Measurements from ENCODE around the gene LRRC56.

The LRRC56 gene

GRCh38 chr11:532527-532985 is 4.8 kb upstream of the LRRC56 start:
- peaks cover 0 to 29% (median 27%) of the 10 kb centered on the region in 4 experiments for H3K4me1 ChIP-seq (ENCODE audit: control extremely low read depth in 1 of 4, control insufficient read depth in 4 of 4, insufficient read depth in 4 of 4, low read length in 3 of 4)
- H3K27me3 ChIP-seq (replicated peaks in 2 of 5; ENCODE audit: control insufficient read depth in 4 of 5, insufficient read depth in 5 of 5, low read length in 4 of 5): no peaks in the 10 kb centered on the region
- peaks cover 2 to 43% (median 24%) of the 10 kb centered on the region in 4 experiments for H3K36me3 ChIP-seq (ENCODE audit: control insufficient read depth in 4 of 4, insufficient read depth in 4 of 4, low read length in 3 of 4)
- ChIA-PET CTCF (interaction anchor here (1.0 to 2.5 kb wide), 3 partner anchors 12 to 22 kb away, joined by 3 to 9 read pairs (median 3); no protein-coding TSS in a partner anchor), POLR2A (no interaction called here)
- H3K4me3 ChIP-seq (ENCODE audit: control insufficient read depth in 1 of 7, extremely low read depth in 1 of 7, insufficient read depth in 4 of 7, low read depth in 2 of 7, low read length in 6 of 7): no peak overlapping the region
- H3K27ac ChIP-seq (ENCODE audit: insufficient read depth in 1 of 2, low read depth in 1 of 2, low read length in 2 of 2, poor library complexity in 1 of 2, severe bottlenecking in 2 of 2): no peak overlapping the region
- DNase-seq: no peak
- WGBS (ENCODE audit: insufficient coverage): 98% methylated on average over 15 of the region's 23 CpGs
- no peaks in the 10 kb centered on the region for H3K9me3 ChIP-seq (ENCODE audit: control extremely low read depth in 1 of 5, control insufficient read depth in 4 of 5, insufficient read depth in 2 of 5, low read depth in 1 of 5, low read length in 4 of 5)

GRCh38 chr11:532986-533585 is 4.2 kb upstream of the LRRC56 start:
- ChIA-PET POLR2A (no interaction called here), CTCF (interaction anchor here (1.0 to 2.5 kb wide), 3 partner anchors 13 to 21 kb away, joined by 3 to 9 read pairs (median 3); no protein-coding TSS in a partner anchor)
- Histone ChIP-seq H3K36me3 (ENCODE audit: control insufficient read depth in 4 of 4, insufficient read depth in 4 of 4, low read length in 3 of 4) (peaks cover 2 to 43% (median 24%) of the 10 kb centered on the region in 4 experiments), H3K27me3 (replicated peaks in 2 of 5; ENCODE audit: control insufficient read depth in 4 of 5, insufficient read depth in 5 of 5, low read length in 4 of 5) (no peaks in the 10 kb centered on the region), H3K9me3 (ENCODE audit: control extremely low read depth in 1 of 5, control insufficient read depth in 4 of 5, insufficient read depth in 2 of 5, low read depth in 1 of 5, low read length in 4 of 5) (no peaks in the 10 kb centered on the region), H3K4me1 (ENCODE audit: control extremely low read depth in 1 of 4, control insufficient read depth in 4 of 4, insufficient read depth in 4 of 4, low read length in 3 of 4) (peaks cover 0 to 35% (median 32%) of the 10 kb centered on the region in 4 experiments), H3K4me3 (ENCODE audit: control insufficient read depth in 1 of 7, extremely low read depth in 1 of 7, insufficient read depth in 4 of 7, low read depth in 2 of 7, low read length in 6 of 7) (no peak overlapping the region), H3K27ac (ENCODE audit: insufficient read depth in 1 of 2, low read depth in 1 of 2, low read length in 2 of 2, poor library complexity in 1 of 2, severe bottlenecking in 2 of 2) (no peak overlapping the region)
- DNase-seq: no peak
- 97% methylated on average over 25 of the region's 33 CpGs for WGBS (ENCODE audit: insufficient coverage)

GRCh38 chr11:533586-534395 is 3.5 kb upstream of the LRRC56 start:
- no peaks in the 10 kb centered on the region for H3K27me3 ChIP-seq (replicated peaks in 2 of 5; ENCODE audit: control insufficient read depth in 4 of 5, insufficient read depth in 5 of 5, low read length in 4 of 5)
- peaks cover 2 to 41% (median 24%) of the 10 kb centered on the region in 4 experiments for H3K36me3 ChIP-seq (ENCODE audit: control insufficient read depth in 4 of 4, insufficient read depth in 4 of 4, low read length in 3 of 4)
- WGBS (ENCODE audit: insufficient coverage): 98% methylated on average over 36 of the region's 37 CpGs
- no peak for DNase-seq
- H3K9me3 ChIP-seq (ENCODE audit: control extremely low read depth in 1 of 5, control insufficient read depth in 4 of 5, insufficient read depth in 2 of 5, low read depth in 1 of 5, low read length in 4 of 5): no peaks in the 10 kb centered on the region
- H3K4me1 ChIP-seq (ENCODE audit: control extremely low read depth in 1 of 4, control insufficient read depth in 4 of 4, insufficient read depth in 4 of 4, low read length in 3 of 4): peaks cover 0 to 38% (median 34%) of the 10 kb centered on the region in 4 experiments
- H3K27ac ChIP-seq (ENCODE audit: insufficient read depth in 1 of 2, low read depth in 1 of 2, low read length in 2 of 2, poor library complexity in 1 of 2, severe bottlenecking in 2 of 2): no peak overlapping the region
- ChIA-PET POLR2A (no interaction called here), CTCF (interaction anchor here (2.5 kb wide), 1 partner anchor 15 kb away, joined by 9 read pairs; no protein-coding TSS in a partner anchor)
- peak overlapping the region in 3 of 7 experiments; percentile 83 to 85 (median 84) for H3K4me3 ChIP-seq (ENCODE audit: control insufficient read depth in 1 of 7, extremely low read depth in 1 of 7, insufficient read depth in 4 of 7, low read depth in 2 of 7, low read length in 6 of 7)

GRCh38 chr11:534396-535209 is 2.7 kb upstream of the LRRC56 start:
- ChIA-PET POLR2A (no interaction called here), CTCF (no interaction called here)
- Histone ChIP-seq H3K36me3 (ENCODE audit: control insufficient read depth in 4 of 4, insufficient read depth in 4 of 4, low read length in 3 of 4) (peaks cover 2 to 35% (median 22%) of the 10 kb centered on the region in 4 experiments), H3K27ac (ENCODE audit: insufficient read depth in 1 of 2, low read depth in 1 of 2, low read length in 2 of 2, poor library complexity in 1 of 2, severe bottlenecking in 2 of 2) (peak overlapping the region in 1 of 2 experiments; percentile 64), H3K27me3 (replicated peaks in 2 of 5; ENCODE audit: control insufficient read depth in 4 of 5, insufficient read depth in 5 of 5, low read length in 4 of 5) (no peaks in the 10 kb centered on the region), H3K4me1 (ENCODE audit: control extremely low read depth in 1 of 4, control insufficient read depth in 4 of 4, insufficient read depth in 4 of 4, low read length in 3 of 4) (peaks cover 0 to 38% (median 34%) of the 10 kb centered on the region in 4 experiments), H3K4me3 (ENCODE audit: control insufficient read depth in 1 of 7, extremely low read depth in 1 of 7, insufficient read depth in 4 of 7, low read depth in 2 of 7, low read length in 6 of 7) (peak overlapping the region; percentile 45 to 85 (median 82)), H3K9me3 (ENCODE audit: control extremely low read depth in 1 of 5, control insufficient read depth in 4 of 5, insufficient read depth in 2 of 5, low read depth in 1 of 5, low read length in 4 of 5) (no peaks in the 10 kb centered on the region)
- peak in 2 of 3 donors; percentile 40 to 47 for DNase-seq
- WGBS (ENCODE audit: insufficient coverage): 18% methylated on average over 43 of the region's 66 CpGs

- Histone ChIP-seq H3K4me3 (ENCODE audit: control insufficient read depth in 1 of 7, extremely low read depth in 1 of 7, insufficient read depth in 4 of 7, low read depth in 2 of 7, low read length in 6 of 7) (peak overlapping the region in 6 of 7 experiments; percentile 45 to 85 (median 80)), H3K27ac (ENCODE audit: insufficient read depth in 1 of 2, low read depth in 1 of 2, low read length in 2 of 2, poor library complexity in 1 of 2, severe bottlenecking in 2 of 2) (peak overlapping the region in 1 of 2 experiments; percentile 64), H3K4me1 (ENCODE audit: control extremely low read depth in 1 of 4, control insufficient read depth in 4 of 4, insufficient read depth in 4 of 4, low read length in 3 of 4) (peaks cover 0 to 38% (median 34%) of the 10 kb centered on the region in 4 experiments), H3K36me3 (ENCODE audit: control insufficient read depth in 4 of 4, insufficient read depth in 4 of 4, low read length in 3 of 4) (peaks cover 2 to 30% (median 20%) of the 10 kb centered on the region in 4 experiments), H3K9me3 (ENCODE audit: control extremely low read depth in 1 of 5, control insufficient read depth in 4 of 5, insufficient read depth in 2 of 5, low read depth in 1 of 5, low read length in 4 of 5) (no peaks in the 10 kb centered on the region), H3K27me3 (replicated peaks in 2 of 5; ENCODE audit: control insufficient read depth in 4 of 5, insufficient read depth in 5 of 5, low read length in 4 of 5) (no peaks in the 10 kb centered on the region)
- WGBS (ENCODE audit: insufficient coverage): 0% methylated on average over 28 of the region's 56 CpGs
- CTCF ChIA-PET: no interaction called here
- DNase-seq: no peak
- POLR2A ChIA-PET: no interaction called here
Observed at GRCh38 chr11:535210-535518, 2.2 kb upstream of the LRRC56 start.

- Histone ChIP-seq H3K36me3 (ENCODE audit: control insufficient read depth in 4 of 4, insufficient read depth in 4 of 4, low read length in 3 of 4) (peaks cover 2 to 29% (median 20%) of the 10 kb centered on the region in 4 experiments), H3K4me1 (ENCODE audit: control extremely low read depth in 1 of 4, control insufficient read depth in 4 of 4, insufficient read depth in 4 of 4, low read length in 3 of 4) (peaks cover 0 to 38% (median 34%) of the 10 kb centered on the region in 4 experiments), H3K4me3 (ENCODE audit: control insufficient read depth in 1 of 7, extremely low read depth in 1 of 7, insufficient read depth in 4 of 7, low read depth in 2 of 7, low read length in 6 of 7) (peak within 1 kb of the TSS; percentile 45 to 85 (median 82)), H3K9me3 (ENCODE audit: control extremely low read depth in 1 of 5, control insufficient read depth in 4 of 5, insufficient read depth in 2 of 5, low read depth in 1 of 5, low read length in 4 of 5) (no peaks in the 10 kb centered on the region), H3K27me3 (replicated peaks in 2 of 5; ENCODE audit: control insufficient read depth in 4 of 5, insufficient read depth in 5 of 5, low read length in 4 of 5) (no peaks in the 10 kb centered on the region), H3K27ac (ENCODE audit: insufficient read depth in 1 of 2, low read depth in 1 of 2, low read length in 2 of 2, poor library complexity in 1 of 2, severe bottlenecking in 2 of 2) (peak within 1 kb of the TSS in 1 of 2 experiments; percentile 64)
- ChIA-PET CTCF (interaction anchor here (1.4 to 1.7 kb wide), 3 partner anchors 12 to 21 kb away, joined by 3 to 9 read pairs (median 5); no protein-coding TSS in a partner anchor), POLR2A (interaction anchor here (0.6 kb wide), 1 partner anchor 16 kb away, joined by 3 read pairs; no protein-coding TSS in a partner anchor)
- WGBS (ENCODE audit: insufficient coverage): under 1% methylated on average over 79 of the region's 97 CpGs
- peak; percentile 94 to 97 (median 96) for DNase-seq
Observed at GRCh38 chr11:535519-536454, 1.5 kb upstream of the LRRC56 start, which contains the start of gene HRAS. TSS of gene HRAS (minus strand) at chr11:535576.
